ENCODE data around the gene CD300LG. TPM values are rescaled to one million over a fixed set of nuclear protein-coding genes. Genes with fewer than 3 reads are reported as not detected.

CD300LG gene
- polyA plus RNA-seq, 1 donor (not counting 4 experiments of a cell fraction or from before 2014, with no cell fraction given) = not detected

GRCh38 chr17:43854498-43854897 is 7.5 kb downstream of the CD300LG start:
- H3K36me3 ChIP-seq (ENCODE audit: control insufficient read depth in 2 of 2, extremely low read depth in 1 of 2, insufficient read depth in 2 of 2, low read length in 2 of 2) = no peaks in the 10 kb centered on the region
- FAIRE-seq (no peak), DNase-seq (ENCODE audit: low read depth, low spot score) (no peak)
- no peak overlapping the region for H3K4me3 ChIP-seq (ENCODE audit: control insufficient read depth in 2 of 3, extremely low read depth in 1 of 3, insufficient read depth in 2 of 3, low read depth in 1 of 3, low read length in 3 of 3)
- dilution Hi-C loops (cut with MboI; ENCODE audit: extremely low pct_ligation_motif_present, low sequenced_read_pairs) = no loop called here
- no peaks in the 10 kb centered on the region for H3K9me3 ChIP-seq (ENCODE audit: control insufficient read depth, low read depth, low read length)
- no peak for TF ChIP-seq EZH2 (IDR thresholded peaks at IDR 0.05; ENCODE audit: low read length)
- no peak for TF ChIP-seq CTCF (optimal IDR thresholded peaks at IDR 0.05 in 1 of 3, IDR thresholded peaks at IDR 0.05 in 1 of 3, conservative IDR thresholded peaks at IDR 0.05 in 1 of 3; ENCODE audit: extremely low read depth in 1 of 3, insufficient read depth in 2 of 3, low read length in 3 of 3)
- no peaks in the 10 kb centered on the region for H3K9me1 ChIP-seq (ENCODE audit: control insufficient read depth, extremely low read depth, insufficient read depth, low read length)
- H3K27ac ChIP-seq (ENCODE audit: control insufficient read depth, insufficient read depth, low read length) = no peak overlapping the region
- H3K4me2 ChIP-seq (ENCODE audit: control insufficient read depth, extremely low read depth, insufficient read depth, low read depth, low read length) = no peak overlapping the region
- H2AFZ ChIP-seq (ENCODE audit: control insufficient read depth, low read length) = no peak overlapping the region
- peaks cover 35% of the 10 kb centered on the region for H3K27me3 ChIP-seq (ENCODE audit: control insufficient read depth, extremely low read depth, insufficient read depth, low read length)
- no peaks in the 10 kb centered on the region for H3K4me1 ChIP-seq (ENCODE audit: control insufficient read depth, extremely low read depth, insufficient read depth, low read length)
- H3K9ac ChIP-seq (ENCODE audit: control insufficient read depth, extremely low read depth, insufficient read depth, low read length) = no peak overlapping the region
- no peaks in the 10 kb centered on the region for H4K20me1 ChIP-seq (ENCODE audit: control insufficient read depth, extremely low read depth, insufficient read depth, low read length)
- no peaks in the 10 kb centered on the region for H3K79me2 ChIP-seq (ENCODE audit: control insufficient read depth, insufficient read depth, low read length)

GRCh38 chr17:43855061-43855460 is 8.1 kb downstream of the CD300LG start:
- no peak overlapping the region for H3K4me2 ChIP-seq (ENCODE audit: control insufficient read depth, extremely low read depth, insufficient read depth, low read depth, low read length)
- H3K9me1 ChIP-seq (ENCODE audit: control insufficient read depth, extremely low read depth, insufficient read depth, low read length) = no peaks in the 10 kb centered on the region
- H3K27ac ChIP-seq (ENCODE audit: control insufficient read depth, insufficient read depth, low read length) = no peak overlapping the region
- H3K36me3 ChIP-seq (ENCODE audit: control insufficient read depth in 2 of 2, extremely low read depth in 1 of 2, insufficient read depth in 2 of 2, low read length in 2 of 2) = no peaks in the 10 kb centered on the region
- no peak for DNase-seq (ENCODE audit: low read depth, low spot score)
- H3K4me3 ChIP-seq (ENCODE audit: control insufficient read depth in 2 of 3, extremely low read depth in 1 of 3, insufficient read depth in 2 of 3, low read depth in 1 of 3, low read length in 3 of 3) = no peak overlapping the region
- FAIRE-seq = no peak
- H3K9me3 ChIP-seq (ENCODE audit: control insufficient read depth, low read depth, low read length) = no peaks in the 10 kb centered on the region
- dilution Hi-C loops (cut with MboI; ENCODE audit: extremely low pct_ligation_motif_present, low sequenced_read_pairs) = no loop called here
- H2AFZ ChIP-seq (ENCODE audit: control insufficient read depth, low read length) = no peak overlapping the region
- no peaks in the 10 kb centered on the region for H3K4me1 ChIP-seq (ENCODE audit: control insufficient read depth, extremely low read depth, insufficient read depth, low read length)
- TF ChIP-seq CTCF (optimal IDR thresholded peaks at IDR 0.05 in 1 of 3, IDR thresholded peaks at IDR 0.05 in 1 of 3, conservative IDR thresholded peaks at IDR 0.05 in 1 of 3; ENCODE audit: extremely low read depth in 1 of 3, insufficient read depth in 2 of 3, low read length in 3 of 3) = no peak
- TF ChIP-seq EZH2 (IDR thresholded peaks at IDR 0.05; ENCODE audit: low read length) = no peak
- no peaks in the 10 kb centered on the region for H3K79me2 ChIP-seq (ENCODE audit: control insufficient read depth, insufficient read depth, low read length)
- H3K9ac ChIP-seq (ENCODE audit: control insufficient read depth, extremely low read depth, insufficient read depth, low read length) = no peak overlapping the region
- H3K27me3 ChIP-seq (ENCODE audit: control insufficient read depth, extremely low read depth, insufficient read depth, low read length) = peaks cover 35% of the 10 kb centered on the region
- H4K20me1 ChIP-seq (ENCODE audit: control insufficient read depth, extremely low read depth, insufficient read depth, low read length) = no peaks in the 10 kb centered on the region
